GM12878 (cell line): ENCODE data around the gene ZNF10. TPM values are rescaled to one million over a fixed set of nuclear protein-coding genes. Genes with fewer than 3 reads are reported as not detected.

ENCODE experiments used
- ATAC-seq: fragments of 200-7000 bp; cut with Tn5 transposase; 3 replicates; pipeline ENCODE4 v1.9.1; 2020; ENCODE audit warnings: mild to moderate bottlenecking, moderate library complexity
- BruUV-seq: library from RNA; stranded (reverse); fragments of 400-500 nt; replicated peaks from 2 replicates; lab custom pipeline; 2021; lab: Mats Ljungman, UMichigan
- CTCF ChIA-PET: fragments of 300-600 bp; sonication (Branson Sonifier 250); formaldehyde crosslinking; extraction: SDS; loops from one replicate; lab custom pipeline; 2021; ENCODE audit warnings: inconsistent platforms; lab: Yijun Ruan, JAX
- POLR2A ChIA-PET: fragments of 350-600 bp; formaldehyde crosslinking; extraction: SDS; loops from one replicate; lab custom pipeline; 2021; ENCODE audit warnings: inconsistent platforms; lab: Charles Lee
- RAD21 ChIA-PET: fragments of 300-600 bp; sonication (Branson Sonifier 250); formaldehyde crosslinking; loops from one replicate; lab custom pipeline; 2023; ENCODE audit warnings: antibody characterized with exemption; ENCODE audit not compliant: unreplicated experiment; lab: Charles Lee
- SMC1A ChIA-PET: fragments of 300-600 bp; sonication (Branson Sonifier 250); formaldehyde crosslinking; loops from one replicate; lab custom pipeline; 2023; ENCODE audit not compliant: unreplicated experiment, uncharacterized antibody; lab: Charles Lee
- DNase-seq: peaks from one replicate; pipeline ENCODE4 v3.0.0-alpha.2; 2011; ENCODE audit warnings: low read depth, low spot score
- FAIRE-seq: peaks from 3 replicates; lab custom pipeline; 2011; peaks lifted over from hg19 to GRCh38; lab: Jason Lieb, UNC
- H2AFZ ChIP-seq: 2 replicates; pipeline ENCODE4 v1.6.0; 2011; ENCODE audit warnings: low read depth, low read length, control low read depth; ENCODE audit not compliant: control insufficient read depth
- H3K27ac ChIP-seq: 2 replicates; pipeline ENCODE4 v1.5.1; 2011; ENCODE audit warnings: control low read depth; ENCODE audit not compliant: control insufficient read depth, insufficient read depth
- H3K27me3 ChIP-seq, 2 experiments: replicated peaks in 1 of 2; 2 replicates each; pipeline versions ENCODE4 v1.6.0 to v1.6.1; 2011; ENCODE audit warnings: low read length in 1 of 2; ENCODE audit not compliant: control insufficient read depth in 2 of 2, insufficient read depth in 2 of 2
- H3K36me3 ChIP-seq, 2 experiments: 2 replicates each; pipeline ENCODE4 v1.5.1; 2011; ENCODE audit warnings: low read length in 1 of 2; ENCODE audit not compliant: control insufficient read depth in 2 of 2, insufficient read depth in 2 of 2
- H3K4me1 ChIP-seq: 2 replicates; pipeline ENCODE4 v1.6.1; 2011; ENCODE audit warnings: mild to moderate bottlenecking, low read length, moderate library complexity, mixed read lengths; ENCODE audit not compliant: control insufficient read depth, insufficient read depth
- H3K4me2 ChIP-seq: 2 replicates; pipeline ENCODE4 v1.6.0; 2011; ENCODE audit warnings: control low read depth; ENCODE audit not compliant: control insufficient read depth, insufficient read depth
- H3K4me3 ChIP-seq: fragments of 200-600 bp; sonication (generic); 2 replicates; pipeline ENCODE4 v1.5.1; 2016
- H3K79me2 ChIP-seq: 2 replicates; pipeline ENCODE4 v1.6.0; 2011; ENCODE audit warnings: low read length; ENCODE audit not compliant: control insufficient read depth, insufficient read depth
- H3K9ac ChIP-seq: 2 replicates; pipeline ENCODE4 v1.8.0; 2011; ENCODE audit warnings: low read length, control low read depth, mixed read lengths; ENCODE audit not compliant: control insufficient read depth, insufficient read depth
- H3K9me3 ChIP-seq: replicated peaks from 3 replicates; pipeline ENCODE4 v1.5.1; 2011; ENCODE audit warnings: mild to moderate bottlenecking, low read length; ENCODE audit not compliant: control insufficient read depth, insufficient read depth
- H4K20me1 ChIP-seq: 2 replicates; pipeline ENCODE4 v1.6.0; 2011; ENCODE audit not compliant: control insufficient read depth, insufficient read depth
- ASH2L ChIP-seq: fragments of 300-600, 200-600 bp; sonication (generic); IDR thresholded peaks from 2 replicates; pipeline ENCODE4 v1.6.1; 2017; ENCODE audit warnings: low read depth, mild to moderate bottlenecking, borderline replicate concordance
- CBX5 ChIP-seq: sonication (generic); IDR thresholded peaks from 2 replicates; pipeline ENCODE4 v1.6.1; 2016; ENCODE audit warnings: low read depth, moderate library complexity, mild to moderate bottlenecking, inconsistent platforms
- CHD4 ChIP-seq: fragments of 200-600 bp; sonication (generic); IDR thresholded peaks from 2 replicates; pipeline ENCODE4 v1.6.1; 2016; ENCODE audit warnings: mild to moderate bottlenecking
- LARP7 ChIP-seq: fragments of 450-650 bp; IDR thresholded peaks from 2 replicates; pipeline ENCODE4 v1.6.1; 2017; ENCODE audit warnings: mild to moderate bottlenecking
- NFYA ChIP-seq: IDR thresholded peaks from 2 replicates; pipeline ENCODE4 v1.6.1; 2011; ENCODE audit warnings: low read depth, mild to moderate bottlenecking, low read length, improper control_type of control experiment, borderline replicate concordance
- NR2C2 ChIP-seq: IDR thresholded peaks from 2 replicates; pipeline ENCODE4 v1.6.1; 2011; ENCODE audit warnings: borderline replicate concordance, low read depth; ENCODE audit not compliant: control insufficient read depth, insufficient read length
- RAD21 ChIP-seq: IDR thresholded peaks from 2 replicates; pipeline ENCODE4 v1.6.1; 2011; ENCODE audit warnings: mild to moderate bottlenecking, low read depth, low read length, moderate library complexity; ENCODE audit not compliant: insufficient read depth
- SP1 ChIP-seq: IDR thresholded peaks from one replicate; pipeline ENCODE4 v1.6.1; 2011; ENCODE audit warnings: low read depth, low read length
- STAT1 ChIP-seq: fragments of 450-650 bp; conservative IDR thresholded peaks from 2 replicates; pipeline ENCODE4 v1.6.1; 2014; ENCODE audit warnings: antibody characterized with exemption, mild to moderate bottlenecking
- SUPT20H ChIP-seq: IDR thresholded peaks from 2 replicates; pipeline ENCODE4 v1.6.1; 2011; ENCODE audit warnings: low read depth, mild to moderate bottlenecking, low read length, moderate library complexity, borderline replicate concordance; ENCODE audit not compliant: control insufficient read depth
- YBX1 ChIP-seq: fragments of 450-650 bp; IDR thresholded peaks from 2 replicates; pipeline ENCODE4 v1.6.1; 2016; ENCODE audit warnings: antibody characterized with exemption
- WGBS: methylation state at CpG from one replicate; pipeline ENCODE4 v1.1.6; 2016; ENCODE audit warnings: low lambda C conversion rate; ENCODE audit not compliant: insufficient replicate concordance, insufficient coverage; ENCODE audit errors: missing lambda C conversion rate; 5-methylcytosine and 5-hydroxymethylcytosine counted together
- in situ Hi-C: fragments of 300-500 bp; cut with MboI; formaldehyde crosslinking; loops from 9 replicates; pipeline ENCODE4 v1.14.3; 2018; ENCODE audit warnings: mixed read lengths
- intact Hi-C: fragments of 100-400 bp; cut with micrococcal nuclease; formaldehyde crosslinking; loops from one replicate; pipeline ENCODE4 v1.14.2; 2022; ENCODE audit not compliant: unreplicated experiment
- polyA plus RNA-seq, 11 experiments: library from polyadenylated mRNA; depleted of rRNA in 4 of 11; unstranded in 6 of 11; stranded (reverse) in 5 of 11; fragments of >200 nt; fragmentation: Nextera tagmentation in 4 of 11; fragmentation: Illumina TruSeq in 1 of 11; extraction: Ambion mirVana in 4 of 11; extraction: Trizol in 1 of 11; gene quantifications; 1 replicate in 1 of 11; 2 replicates in 10 of 11; pipeline versions ENCODE4 v1.2.1 to v1.2.3, GENCODE V29; 2011 to 2016; ENCODE audit warnings: inconsistent platforms in 2 of 11, missing spikeins in 2 of 11, low read depth in 1 of 11
- total RNA-seq, 4 experiments: library from RNA; depleted of rRNA in 3 of 4; stranded (reverse); fragments of >200 nt in 3 of 4; fragmentation: Illumina TruSeq in 1 of 4; extraction: Trizol in 1 of 4; gene quantifications; 2 replicates each; pipeline versions ENCODE4 v1.2.1 to v1.2.3, GENCODE V29; 2013 to 2021
- TF ChIP-seq, protein P1 (sequence below): fragments of 450-650 bp; formaldehyde crosslinking; IDR thresholded peaks from 2 replicates; pipeline ENCODE4 v1.5.0; 2022; ENCODE audit warnings: mild to moderate bottlenecking, missing genetic modification characterization
- TF ChIP-seq, protein P2 (sequence below): fragments of 450-650 bp; IDR thresholded peaks from 2 replicates; pipeline ENCODE4 v1.6.1; 2014; ENCODE audit warnings: mild to moderate bottlenecking

The ZNF10 gene
- total and polyA plus RNA-seq, 10 of the 15 experiments (the other 5 are each of a cell fraction or from before 2014, with no cell fraction given): 1.7 to 4.2 (median 2.9) TPM

DNA sequence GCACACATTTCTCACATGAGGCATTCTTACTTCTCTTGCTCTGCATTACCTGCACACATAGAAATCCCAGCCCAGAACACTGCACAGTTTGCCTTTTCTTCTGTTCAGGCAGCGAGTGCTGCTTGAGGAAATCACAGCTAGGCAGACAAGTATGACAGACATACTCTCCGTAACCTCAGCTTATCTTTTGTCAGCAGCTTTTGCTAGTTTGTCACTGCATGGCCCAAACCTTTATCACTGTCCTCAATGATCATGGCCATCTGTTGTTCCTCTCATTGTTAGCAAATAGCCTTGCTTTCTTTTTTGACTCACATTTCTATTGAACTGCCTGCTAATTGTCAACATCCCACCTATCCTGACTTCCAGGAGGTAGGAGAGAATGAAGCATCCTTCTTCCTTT, 5.3 kb downstream of the ZNF10 start:
- Histone ChIP-seq H3K27me3 (no peaks in the 10 kb centered on the region), H3K9ac (no peak overlapping the region), H3K79me2 (no peaks in the 10 kb centered on the region), H2AFZ (no peak overlapping the region), H3K4me3 (no peak overlapping the region), H3K4me1 (no peaks in the 10 kb centered on the region), H3K36me3 (peaks cover 0 to 6% of the 10 kb centered on the region in 2 experiments; a peak in 1 of 4 replicates), H3K4me2 (no peak overlapping the region), H3K9me3 (peaks cover 22% of the 10 kb centered on the region), H4K20me1 (no peaks in the 10 kb centered on the region), H3K27ac (no peak overlapping the region)
- TF ChIP-seq ASH2L (no peak), CBX5 (no peak), CHD4 (no peak), NFYA (no peak), LARP7 (no peak), RAD21 (no peak), STAT1 (no peak), NR2C2 (no peak), SP1 (no peak), YBX1 (no peak), SUPT20H (no peak)
- TF ChIP-seq, protein P1, sequence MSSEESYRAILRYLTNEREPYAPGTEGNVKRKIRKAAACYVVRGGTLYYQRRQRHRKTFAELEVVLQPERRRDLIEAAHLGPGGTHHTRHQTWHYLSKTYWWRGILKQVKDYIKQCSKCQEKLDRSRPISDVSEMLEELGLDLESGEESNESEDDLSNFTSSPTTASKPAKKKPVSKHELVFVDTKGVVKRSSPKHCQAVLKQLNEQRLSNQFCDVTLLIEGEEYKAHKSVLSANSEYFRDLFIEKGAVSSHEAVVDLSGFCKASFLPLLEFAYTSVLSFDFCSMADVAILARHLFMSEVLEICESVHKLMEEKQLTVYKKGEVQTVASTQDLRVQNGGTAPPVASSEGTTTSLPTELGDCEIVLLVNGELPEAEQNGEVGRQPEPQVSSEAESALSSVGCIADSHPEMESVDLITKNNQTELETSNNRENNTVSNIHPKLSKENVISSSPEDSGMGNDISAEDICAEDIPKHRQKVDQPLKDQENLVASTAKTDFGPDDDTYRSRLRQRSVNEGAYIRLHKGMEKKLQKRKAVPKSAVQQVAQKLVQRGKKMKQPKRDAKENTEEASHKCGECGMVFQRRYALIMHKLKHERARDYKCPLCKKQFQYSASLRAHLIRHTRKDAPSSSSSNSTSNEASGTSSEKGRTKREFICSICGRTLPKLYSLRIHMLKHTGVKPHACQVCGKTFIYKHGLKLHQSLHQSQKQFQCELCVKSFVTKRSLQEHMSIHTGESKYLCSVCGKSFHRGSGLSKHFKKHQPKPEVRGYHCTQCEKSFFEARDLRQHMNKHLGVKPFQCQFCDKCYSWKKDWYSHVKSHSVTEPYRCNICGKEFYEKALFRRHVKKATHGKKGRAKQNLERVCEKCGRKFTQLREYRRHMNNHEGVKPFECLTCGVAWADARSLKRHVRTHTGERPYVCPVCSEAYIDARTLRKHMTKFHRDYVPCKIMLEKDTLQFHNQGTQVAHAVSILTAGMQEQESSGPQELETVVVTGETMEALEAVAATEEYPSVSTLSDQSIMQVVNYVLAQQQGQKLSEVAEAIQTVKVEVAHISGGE: no peak
- TF ChIP-seq, protein P2, sequence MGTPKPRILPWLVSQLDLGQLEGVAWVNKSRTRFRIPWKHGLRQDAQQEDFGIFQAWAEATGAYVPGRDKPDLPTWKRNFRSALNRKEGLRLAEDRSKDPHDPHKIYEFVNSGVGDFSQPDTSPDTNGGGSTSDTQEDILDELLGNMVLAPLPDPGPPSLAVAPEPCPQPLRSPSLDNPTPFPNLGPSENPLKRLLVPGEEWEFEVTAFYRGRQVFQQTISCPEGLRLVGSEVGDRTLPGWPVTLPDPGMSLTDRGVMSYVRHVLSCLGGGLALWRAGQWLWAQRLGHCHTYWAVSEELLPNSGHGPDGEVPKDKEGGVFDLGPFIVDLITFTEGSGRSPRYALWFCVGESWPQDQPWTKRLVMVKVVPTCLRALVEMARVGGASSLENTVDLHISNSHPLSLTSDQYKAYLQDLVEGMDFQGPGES: no peak
- WGBS: 100% methylated on average over 2 of the region's 2 CpGs
- no TSS peak for BruUV-seq
- in situ Hi-C loops: no loop called here
- CTCF ChIA-PET: no interaction called here
- intact Hi-C loops: no loop called here
- RAD21 ChIA-PET: no interaction called here
- POLR2A ChIA-PET: no interaction called here
- ATAC-seq (no peak), DNase-seq (no peak), FAIRE-seq (no peak)
- SMC1A ChIA-PET: no interaction called here
